HG02938 (cell line): Measurements from ENCODE around the gene NMUR1.

ENCODE experiments used
- ATAC-seq: cut with Tn5 transposase; IDR thresholded peaks from one replicate; pipeline ENCODE4 v1.9.1; 2021; ENCODE audit warnings: mild to moderate bottlenecking, moderate library complexity; ENCODE audit not compliant: unreplicated experiment

NMUR1 gene

GRCh38 chr2:231527955-231528635 lies 2.1 kb downstream of the NMUR1 start:
- ATAC-seq = no peak

DNA sequence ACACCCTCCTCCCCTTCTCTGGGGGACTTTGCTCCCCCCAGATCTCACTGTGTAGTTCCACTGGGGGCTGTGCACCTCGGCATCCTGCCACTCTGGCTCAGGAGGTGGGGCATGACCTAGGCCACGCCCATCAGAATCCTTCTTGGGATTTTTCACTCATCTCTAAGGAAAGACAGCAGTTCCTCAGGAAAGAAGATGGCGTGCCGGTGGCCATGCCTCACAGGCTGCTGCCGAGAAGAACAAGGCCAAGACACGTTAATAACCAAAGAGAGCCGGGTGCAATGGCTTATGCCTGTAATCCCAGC lies 3.2 kb downstream of the NMUR1 start:
- ATAC-seq = no peak

- ATAC-seq = no peak
These were observed 3.7 kb downstream of the NMUR1 start for GRCh38 chr2:231526341-231527090.

- ATAC-seq = no peak
These were observed 4.7 kb downstream of the NMUR1 start for GRCh38 chr2:231525248-231526163.

GRCh38 chr2:231524477-231525247 lies 5.6 kb downstream of the NMUR1 start:
- no peak for ATAC-seq

DNA sequence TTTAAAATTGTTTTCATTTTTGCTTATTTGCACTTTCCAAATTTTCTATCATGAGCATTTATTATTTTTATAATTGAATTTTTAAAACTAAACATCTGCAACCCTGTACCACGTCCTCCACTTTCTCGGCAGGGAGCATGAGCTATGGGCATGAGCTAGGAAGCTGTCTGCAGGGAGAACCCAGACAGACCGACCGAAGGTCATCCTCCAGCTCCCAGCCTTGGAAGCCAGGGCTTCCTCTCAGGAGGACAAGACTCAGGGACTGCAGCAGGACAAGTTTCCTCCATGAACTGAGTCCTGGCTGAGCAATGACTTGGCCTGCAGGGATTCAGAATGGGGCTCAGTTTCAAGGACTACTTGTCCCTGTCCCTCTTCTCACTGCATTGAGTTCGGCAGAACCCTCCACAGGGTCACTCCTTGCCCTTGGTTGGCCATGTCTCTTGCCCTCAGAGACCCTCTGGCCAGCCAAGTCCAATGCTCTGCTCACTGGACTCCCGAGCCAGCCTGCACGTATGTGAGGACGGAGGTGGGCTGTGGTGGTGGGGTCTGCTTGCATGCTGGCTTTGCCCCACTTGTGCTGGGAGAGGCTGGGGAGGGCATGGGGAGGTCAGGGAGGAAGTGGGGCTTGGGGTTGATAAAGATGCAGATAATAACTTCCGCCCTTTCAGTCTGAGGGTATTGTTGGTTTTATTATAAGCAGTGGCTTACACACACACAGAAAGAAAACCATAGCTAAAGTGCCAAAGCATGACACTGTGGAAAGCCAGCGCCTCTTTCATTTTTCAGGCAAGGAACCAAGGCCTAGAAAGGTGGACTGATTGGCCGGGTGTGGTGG lies 6.6 kb downstream of the NMUR1 start:
- ATAC-seq = no peak

- no peak for ATAC-seq
These were observed 7.6 kb downstream of the NMUR1 start for GRCh38 chr2:231522418-231523180.

- ATAC-seq = no peak
These were observed 8.8 kb downstream of the NMUR1 start for GRCh38 chr2:231521443-231521842.

DNA sequence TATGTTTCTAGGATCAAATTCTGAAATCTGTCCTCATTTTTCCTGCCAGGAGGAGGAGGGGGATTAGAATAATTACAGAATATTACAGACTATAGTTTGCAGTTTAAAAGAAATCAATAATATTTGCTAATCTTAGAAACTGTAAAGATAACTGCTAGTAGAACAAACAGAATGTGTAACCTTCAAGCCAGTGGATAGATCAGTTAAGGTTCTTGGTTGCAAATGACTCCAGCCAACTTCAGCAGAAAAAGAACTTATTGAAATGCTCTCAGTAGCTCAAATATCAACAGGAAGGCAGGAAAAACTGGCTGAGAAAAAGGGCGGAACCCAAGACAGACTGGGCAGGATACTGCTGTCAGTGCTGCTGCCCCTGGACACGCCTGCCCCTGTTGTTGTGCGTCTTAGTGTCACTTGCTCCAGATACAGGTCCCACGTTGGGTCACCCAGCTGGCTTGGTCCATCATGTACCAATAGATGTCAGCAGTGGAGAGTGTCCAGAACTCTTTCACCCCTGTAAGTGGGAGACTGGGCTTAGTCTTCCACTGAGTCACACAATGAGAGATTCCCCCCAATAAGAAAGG lies 10.2 kb downstream of the NMUR1 start:
- ATAC-seq = no peak

DNA sequence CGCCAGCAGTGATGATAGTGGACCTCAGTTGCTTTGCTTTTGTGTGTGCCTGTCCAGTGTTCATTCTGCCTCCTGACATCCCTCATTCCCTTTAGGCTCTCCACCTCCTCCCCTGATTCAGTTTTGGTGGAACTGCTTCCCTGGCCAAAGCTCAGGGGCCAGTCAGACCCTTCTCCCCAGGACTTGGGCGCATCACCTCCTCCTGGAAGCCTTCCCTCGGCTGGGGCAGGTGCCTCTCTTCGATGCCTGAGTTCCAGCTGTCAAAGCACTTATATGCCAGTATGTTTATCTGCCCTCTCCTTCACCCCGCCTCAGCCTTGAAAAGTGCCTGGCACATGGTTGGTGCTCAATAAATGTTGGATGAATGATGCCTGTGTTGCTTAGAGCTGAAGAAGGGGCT lies 11.5 kb downstream of the NMUR1 start:
- no peak for ATAC-seq

DNA sequence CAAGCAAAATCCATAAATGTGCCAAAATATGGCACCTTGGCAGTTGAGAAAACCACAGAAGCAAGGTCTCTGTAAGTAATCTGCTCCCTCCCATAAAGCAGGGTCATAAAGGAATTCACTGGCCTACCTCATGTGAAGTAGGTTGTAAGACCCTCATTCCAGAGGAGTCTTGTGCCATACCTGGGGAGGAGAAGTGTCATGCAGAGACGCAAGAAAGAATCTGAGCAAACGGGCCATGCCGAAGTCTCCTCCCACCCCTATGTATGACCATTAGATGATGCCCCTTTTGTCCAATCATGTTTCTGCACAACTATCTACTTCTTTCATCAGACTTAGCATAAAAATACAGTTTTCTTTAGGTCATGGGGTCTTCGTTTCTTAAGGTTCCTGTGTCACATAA lies 14.6 kb downstream of the NMUR1 start:
- no peak for ATAC-seq

DNA sequence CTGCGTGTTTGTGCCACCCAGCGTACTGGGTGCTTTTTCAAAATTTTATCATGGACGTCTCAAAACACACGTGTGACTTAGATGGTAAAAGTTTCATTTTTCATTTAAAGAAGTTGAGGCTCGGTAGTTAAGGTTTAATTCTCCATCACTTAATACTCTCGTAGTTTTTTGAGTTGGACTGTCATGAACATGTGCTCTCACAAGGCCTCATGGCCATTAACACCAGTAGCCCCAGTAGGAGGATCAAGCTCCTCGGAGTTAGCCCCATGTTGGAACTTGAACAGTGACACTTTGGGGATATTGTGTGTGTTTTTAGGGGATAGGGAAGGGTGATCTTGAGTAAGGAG lies 15.3 kb downstream of the NMUR1 start:
- ATAC-seq = no peak

DNA sequence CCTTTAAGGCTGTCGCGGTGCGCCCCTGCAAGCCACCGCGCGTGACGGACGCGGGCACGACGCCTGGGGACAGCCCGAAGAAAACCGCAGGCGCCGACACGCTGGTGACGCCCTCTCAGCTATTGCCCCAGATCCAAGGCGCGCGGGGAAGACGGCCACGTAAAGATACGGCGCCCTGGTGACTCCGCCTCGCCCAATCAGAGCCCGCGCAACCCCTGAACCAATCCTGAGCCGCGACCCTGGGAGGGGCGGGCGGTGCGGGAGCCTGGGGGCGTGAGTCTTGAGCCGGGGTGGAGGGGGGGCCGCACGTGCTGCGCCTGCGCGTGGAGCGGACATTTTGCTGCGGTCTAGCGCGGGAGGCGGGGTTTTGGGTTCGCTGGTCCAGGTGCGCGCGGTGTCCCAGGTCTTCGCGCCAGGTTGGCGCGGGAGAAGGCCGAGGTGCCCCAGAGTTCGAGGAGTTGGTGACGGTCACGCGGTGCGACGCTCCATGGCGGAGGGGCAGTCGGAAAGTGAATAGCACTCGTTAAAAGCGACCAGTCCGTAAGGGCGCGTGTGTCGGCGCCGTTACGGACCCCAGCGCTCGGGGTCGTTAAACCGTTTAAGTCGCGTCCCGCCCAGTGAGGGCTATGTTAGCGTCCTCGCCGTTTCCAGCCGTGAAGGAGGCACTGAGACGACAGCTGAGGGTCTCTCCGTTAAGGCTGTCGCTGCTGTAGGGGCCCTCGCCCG lies 15.9 kb downstream of the NMUR1 start:
- peak; percentile 99 for ATAC-seq

DNA sequence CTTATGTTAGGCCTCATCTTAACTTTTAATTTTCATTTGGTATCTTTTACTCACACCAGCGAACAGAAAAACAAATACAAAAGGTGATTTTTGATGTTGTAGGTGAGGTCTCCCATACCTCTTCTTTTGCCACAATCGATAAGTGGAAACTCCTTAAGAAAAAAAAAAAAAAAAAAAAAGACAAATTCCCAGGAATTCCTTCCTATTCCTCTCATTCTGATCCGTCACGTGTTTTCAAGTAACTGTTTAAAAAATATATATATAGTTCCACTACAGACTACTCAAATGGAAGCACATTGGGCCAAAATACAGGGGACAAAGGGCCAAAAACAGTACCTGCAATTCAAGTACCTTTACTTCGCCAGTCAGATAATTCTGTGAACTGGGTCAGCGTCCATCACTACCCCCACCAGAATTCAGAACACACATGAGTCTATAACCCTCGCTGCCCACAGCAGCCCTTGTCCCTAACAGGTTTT lies 16.5 kb downstream of the NMUR1 start:
- no peak for ATAC-seq

DNA sequence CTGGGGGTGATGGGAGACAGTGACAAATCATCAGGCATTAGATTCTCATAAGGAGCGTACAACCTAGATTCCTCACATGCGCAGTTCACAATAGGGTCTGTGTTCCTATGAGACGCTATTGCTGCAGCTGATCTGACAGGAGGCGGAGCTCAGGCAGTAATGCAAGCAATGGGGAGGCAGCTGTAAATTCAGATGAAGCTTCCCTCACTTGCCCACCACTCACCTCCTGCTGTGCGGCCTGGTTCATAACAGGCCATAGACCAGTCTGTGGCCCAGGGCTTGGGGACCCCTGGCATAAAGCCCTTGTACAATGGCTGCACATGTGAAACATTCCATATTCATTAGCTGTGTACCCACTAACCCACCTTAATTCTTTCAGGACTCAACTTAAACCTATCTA lies 18.0 kb downstream of the NMUR1 start:
- ATAC-seq = no peak

GRCh38 chr2:231503766-231504165 lies 26.5 kb downstream of the NMUR1 start:
- ATAC-seq = no peak

- ATAC-seq = no peak
These were observed 27.6 kb downstream of the NMUR1 start for GRCh38 chr2:231502596-231502995.

- no peak for ATAC-seq
These were observed 32.6 kb downstream of the NMUR1 start for GRCh38 chr2:231497651-231498050.
